NCI-H1092 treated with DMSO at 0.1 percent for 48 hours (cell line): ENCODE measurements around the gene XKR7.
A peak's percentile ranks its signal among the peaks of the same experiment; 100 is the strongest.

Source experiments
- DNase-seq: peaks from one replicate; lab custom pipeline; 2025; lab: John Stamatoyannopoulos, UW

The XKR7 gene

GRCh38 chr20:31979713-31980426 is 11.9 kb downstream of the XKR7 start:
- no peak for DNase-seq

GRCh38 chr20:31981784-31982183 is 13.8 kb downstream of the XKR7 start:
- no peak for DNase-seq

DNA sequence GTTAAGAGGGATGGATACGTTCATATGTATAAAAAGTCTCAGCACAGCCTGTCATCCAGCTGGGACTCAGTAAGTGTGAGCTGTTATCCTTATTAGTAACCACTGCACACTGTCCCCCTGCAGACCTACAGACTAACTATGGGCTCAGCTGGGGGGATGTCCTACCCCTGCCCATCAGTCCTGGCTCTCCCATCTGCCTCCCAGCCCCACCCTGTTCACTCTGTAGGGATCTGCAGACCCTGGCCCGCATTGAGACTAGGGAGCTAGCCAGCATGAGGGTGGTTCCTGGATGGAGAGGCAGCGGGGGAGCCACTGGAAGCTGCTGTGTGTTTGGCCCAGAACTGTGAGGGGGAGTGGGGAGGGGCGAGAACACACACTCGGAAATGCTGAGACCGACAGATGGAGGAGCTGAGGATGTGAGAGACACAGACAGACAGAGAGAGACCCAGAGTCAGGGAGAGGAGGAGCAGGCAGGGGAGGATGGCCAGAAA is 17.1 kb downstream of the XKR7 start:
- no peak for DNase-seq

DNA sequence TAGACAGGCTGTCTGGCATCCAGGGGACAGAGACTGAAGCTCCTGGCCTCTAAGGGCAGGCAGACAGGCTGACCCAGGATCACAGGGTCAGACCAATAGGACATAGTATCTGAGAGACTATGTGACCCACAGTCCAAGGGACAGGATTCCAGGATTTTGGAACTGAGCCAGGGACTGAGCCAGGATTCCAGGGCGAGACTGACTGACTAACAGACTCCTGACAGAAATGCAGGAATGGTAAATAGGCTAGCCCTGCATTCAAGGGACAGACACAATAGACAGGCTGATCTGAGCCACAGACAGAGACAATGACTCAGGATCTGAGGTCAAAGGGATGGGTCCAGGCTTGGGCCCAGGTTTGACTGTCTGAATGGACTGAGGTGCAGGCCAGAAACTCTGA is 19.8 kb downstream of the XKR7 start:
- DNase-seq = no peak

GRCh38 chr20:31988430-31989015 is 20.6 kb downstream of the XKR7 start:
- no peak for DNase-seq

DNA sequence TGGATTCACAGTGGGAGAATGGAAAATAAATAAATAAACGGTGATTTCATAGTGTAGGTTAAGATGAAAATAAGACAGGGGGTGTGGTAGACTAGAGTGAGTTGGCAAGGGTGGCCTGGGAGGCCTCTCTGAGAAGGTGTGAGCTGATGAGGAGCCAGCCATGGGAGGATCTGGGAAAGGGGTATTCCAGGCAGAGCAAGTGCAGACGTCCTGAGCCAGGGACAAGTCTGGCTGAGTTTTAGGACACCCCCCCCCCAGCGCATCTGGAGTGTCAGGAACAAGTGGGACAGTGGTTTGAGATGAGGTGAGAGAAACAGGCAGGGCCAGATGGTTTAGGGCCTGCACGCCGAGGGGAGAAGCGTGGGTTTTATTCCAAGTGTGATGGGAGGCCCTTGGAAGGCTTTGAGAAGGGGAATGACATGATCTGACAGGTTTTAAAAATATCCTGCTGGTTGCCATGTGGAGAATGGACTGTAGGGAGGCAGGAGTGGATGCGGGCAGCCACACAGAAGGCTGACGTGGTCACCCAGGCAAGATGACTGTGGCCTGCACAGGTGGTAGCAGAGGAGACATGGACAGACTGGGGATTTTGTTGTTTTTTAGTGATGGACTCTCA is 21.2 kb downstream of the XKR7 start:
- no peak for DNase-seq

DNA sequence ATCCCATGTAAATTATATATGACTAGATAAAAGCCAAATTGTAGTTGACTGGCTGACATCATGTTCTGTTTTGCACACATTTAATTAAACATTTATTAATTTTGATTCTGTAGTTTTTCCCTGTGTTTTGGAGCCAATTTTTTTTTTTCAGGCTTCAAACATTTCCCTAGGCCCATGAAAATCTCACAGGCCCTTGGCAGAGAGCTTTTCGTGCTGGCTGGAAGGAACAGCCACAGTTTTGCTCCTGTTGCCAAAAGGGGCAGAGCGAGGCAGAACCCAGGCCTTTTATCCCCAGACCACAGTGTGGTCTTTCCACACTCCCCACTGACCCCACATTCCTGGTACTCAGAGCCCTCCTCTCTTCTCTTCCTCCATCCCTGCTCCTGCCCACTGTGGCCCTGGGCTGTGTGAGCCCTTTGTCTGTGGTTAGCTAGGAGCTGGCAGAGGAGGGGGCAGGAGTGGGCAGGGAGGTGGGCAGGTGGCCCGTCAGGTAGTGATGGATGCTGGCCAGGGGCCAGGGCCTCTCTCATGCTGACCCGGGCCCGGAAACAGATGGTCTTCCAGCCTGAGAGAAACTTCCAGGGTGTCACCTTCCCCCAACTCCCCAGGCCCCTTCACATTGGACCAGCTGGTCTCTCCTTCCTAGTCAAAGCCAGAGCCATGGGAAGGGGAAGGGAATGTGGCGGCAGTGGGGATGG is 22.8 kb downstream of the XKR7 start:
- DNase-seq = peak; percentile 31

DNA sequence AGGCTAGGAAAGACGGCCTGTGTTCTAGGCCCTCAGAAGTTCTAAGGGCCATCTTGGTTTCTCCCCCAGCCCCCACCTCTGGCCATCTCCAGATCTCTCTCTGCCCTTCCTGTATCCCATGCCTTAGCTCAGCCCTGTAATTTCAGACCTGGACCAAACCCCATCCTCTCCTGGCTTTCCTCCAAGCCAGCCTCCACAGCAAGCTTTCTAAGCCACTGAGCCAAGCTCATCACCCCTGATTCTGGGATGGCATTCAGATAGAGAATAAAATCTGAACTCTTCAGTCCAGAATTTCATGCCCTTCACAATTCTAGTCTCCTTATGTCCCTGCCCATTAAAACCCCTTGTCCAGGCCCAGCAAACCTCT is 23.4 kb downstream of the XKR7 start:
- peak; percentile 22 for DNase-seq

DNA sequence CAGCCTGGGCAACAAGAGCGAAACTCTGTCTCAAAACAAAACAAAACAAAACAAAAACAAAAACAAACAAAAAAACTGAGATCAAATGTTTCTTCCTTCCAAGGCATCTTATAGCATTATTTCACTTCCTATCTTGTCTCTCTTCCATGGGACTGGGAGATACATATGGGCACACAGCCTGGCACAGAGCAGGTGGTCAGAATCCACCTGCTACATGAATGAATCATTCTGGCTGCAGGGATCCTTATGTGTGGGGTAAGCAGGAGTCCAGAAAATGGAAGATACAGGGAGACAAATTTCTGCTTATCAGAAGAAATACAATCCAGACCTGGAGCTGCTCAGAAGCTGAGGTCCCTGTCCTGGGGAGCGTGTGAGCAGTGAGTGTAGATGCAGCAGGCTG is 24.1 kb downstream of the XKR7 start:
- DNase-seq = no peak

DNA sequence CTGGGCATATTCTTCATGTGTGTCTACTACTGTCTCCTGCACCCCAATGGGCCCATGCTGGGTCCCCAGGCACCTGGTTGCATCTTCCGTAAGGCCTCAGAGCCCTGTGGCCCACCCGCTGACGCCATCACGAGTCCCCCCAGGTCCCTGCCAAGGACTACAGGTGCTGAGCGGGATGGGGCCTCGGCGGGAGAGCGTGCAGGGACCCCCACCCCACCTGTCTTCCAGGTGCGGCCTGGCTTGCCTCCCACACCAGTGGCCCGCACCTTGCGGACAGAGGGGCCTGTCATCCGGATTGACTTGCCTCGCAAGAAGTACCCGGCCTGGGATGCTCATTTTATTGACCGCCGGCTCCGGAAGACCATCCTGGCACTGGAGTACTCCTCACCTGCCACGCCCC is 29.0 kb downstream of the XKR7 start:
- no peak for DNase-seq

- no peak for DNase-seq
Observed at GRCh38 chr20:31998246-31998645, 30.3 kb downstream of the XKR7 start.

DNA sequence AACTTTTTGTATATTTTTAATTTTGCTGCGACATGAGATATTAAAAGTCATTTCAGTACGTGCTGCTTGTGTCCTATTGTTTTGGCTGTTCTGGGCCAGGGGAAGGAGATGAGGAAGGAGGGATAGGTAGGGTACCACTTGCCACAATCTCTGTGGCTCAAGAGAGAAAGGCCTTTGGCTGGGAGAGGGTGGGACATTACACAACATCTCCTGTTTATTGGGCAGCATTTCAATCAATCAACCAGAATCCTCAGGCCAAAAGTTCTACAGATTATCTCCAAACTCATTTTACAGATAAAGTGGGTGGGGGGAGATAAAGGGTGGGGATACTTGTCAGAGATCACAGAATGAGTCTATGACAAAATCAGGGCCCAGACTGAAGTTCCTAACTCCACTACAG is 35.4 kb downstream of the XKR7 start:
- DNase-seq = no peak

DNA sequence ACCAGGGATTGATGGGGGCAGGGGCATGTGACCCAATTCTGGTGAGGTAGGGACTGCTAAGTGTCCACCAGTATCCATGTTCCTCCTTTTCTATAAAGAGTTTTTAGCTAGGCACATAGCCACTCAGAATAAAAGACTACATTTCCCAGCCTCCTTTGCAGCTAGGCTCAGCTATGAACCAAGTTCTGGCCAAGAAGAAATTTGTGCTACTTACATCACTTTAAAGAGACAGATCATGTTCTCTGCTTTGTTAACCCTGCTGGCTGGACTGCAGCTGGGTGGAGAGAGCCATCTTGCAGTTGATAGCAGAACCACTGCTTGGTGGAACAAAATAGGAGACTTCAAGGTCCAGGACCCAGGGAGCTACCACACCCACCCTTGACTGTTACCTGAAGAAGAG is 37.0 kb downstream of the XKR7 start:
- DNase-seq = no peak

GRCh38 chr20:32006053-32006452 is 38.1 kb downstream of the XKR7 start:
- DNase-seq = no peak

GRCh38 chr20:32006841-32007786 is 39.2 kb downstream of the XKR7 start:
- no peak for DNase-seq

- no peak for DNase-seq
Observed at GRCh38 chr20:32007787-32008616, 40.1 kb downstream of the XKR7 start.

- no peak for DNase-seq
Observed at GRCh38 chr20:32009564-32009963, 41.6 kb downstream of the XKR7 start.

DNA sequence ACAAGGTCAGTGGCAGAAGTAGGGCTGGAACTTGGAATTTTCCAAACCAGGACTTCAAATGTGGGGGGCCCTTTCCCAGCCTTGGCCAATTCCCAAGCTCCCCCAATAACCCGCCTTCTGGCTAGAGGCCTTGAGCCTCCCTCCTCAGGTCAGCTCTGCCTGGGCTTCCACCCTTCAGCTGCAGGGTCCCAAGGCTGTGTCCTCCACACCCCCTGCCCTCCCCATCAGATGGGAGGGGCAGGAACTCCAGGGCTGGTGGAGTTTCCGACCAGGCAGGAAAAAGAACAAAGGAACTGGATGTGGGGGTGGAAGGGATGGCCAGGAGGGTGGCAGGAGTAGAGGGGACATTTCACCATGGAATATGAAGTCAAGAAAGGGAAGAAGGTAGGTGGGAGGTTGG is 42.1 kb downstream of the XKR7 start, which contains the start of gene CCM2L:
TSS of gene CCM2L (plus strand) at position 338 of the 400 bp plus-strand sequence. CDS start at position 355, 17 bp downstream.
- no peak for DNase-seq

DNA sequence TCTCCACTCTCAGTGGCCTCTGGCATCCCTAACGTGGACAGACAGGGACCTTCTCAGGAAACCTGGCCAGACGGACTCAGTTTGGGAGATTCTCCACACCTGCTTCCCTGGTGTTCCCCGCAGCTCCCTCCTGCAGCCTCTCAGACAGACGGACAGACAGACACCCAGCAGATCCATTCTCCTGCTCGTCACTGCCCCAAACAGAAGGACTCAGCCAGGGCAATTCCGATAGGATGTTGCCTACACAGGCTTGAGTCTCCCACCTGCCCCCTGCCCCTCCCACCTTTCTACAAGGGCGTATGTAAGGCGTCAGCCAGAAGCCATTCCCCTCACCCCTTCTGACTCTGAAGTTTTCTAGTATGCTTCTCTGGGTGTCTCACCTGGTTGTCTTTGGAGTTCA is 42.7 kb downstream of the XKR7 start:
- no peak for DNase-seq

- no peak for DNase-seq
Observed at GRCh38 chr20:32012159-32012688, 44.3 kb downstream of the XKR7 start.
